ENCODE results near the gene AQP5.
"Not testable (repeated sequence)": the region's sequence is repeated elsewhere in the genome, so short reads cannot be mapped to it uniquely, and the experiment has no call there.

AQP5 gene

DNA sequence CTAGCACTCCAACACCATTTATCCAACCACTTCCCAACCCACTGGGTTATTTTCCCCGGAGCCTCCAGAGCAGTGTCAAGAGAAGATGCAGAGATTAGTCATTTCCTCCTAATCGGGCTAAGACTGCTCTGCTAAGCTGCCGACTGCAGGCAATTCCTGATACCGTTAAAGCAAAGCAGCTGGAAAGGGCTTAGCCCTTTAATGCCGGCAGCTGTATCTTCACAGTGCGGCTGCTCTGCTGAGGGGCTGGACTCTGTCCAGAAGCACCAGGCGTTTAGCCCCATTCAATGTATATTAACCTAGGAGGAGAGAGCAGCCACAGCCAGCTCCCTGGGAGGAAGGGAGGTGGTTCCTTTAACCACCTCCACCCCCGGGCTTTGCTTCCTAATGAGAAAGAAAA is 22.2 kb downstream of the AQP5 start:
- DNase-seq = peak; percentile 83

DNA sequence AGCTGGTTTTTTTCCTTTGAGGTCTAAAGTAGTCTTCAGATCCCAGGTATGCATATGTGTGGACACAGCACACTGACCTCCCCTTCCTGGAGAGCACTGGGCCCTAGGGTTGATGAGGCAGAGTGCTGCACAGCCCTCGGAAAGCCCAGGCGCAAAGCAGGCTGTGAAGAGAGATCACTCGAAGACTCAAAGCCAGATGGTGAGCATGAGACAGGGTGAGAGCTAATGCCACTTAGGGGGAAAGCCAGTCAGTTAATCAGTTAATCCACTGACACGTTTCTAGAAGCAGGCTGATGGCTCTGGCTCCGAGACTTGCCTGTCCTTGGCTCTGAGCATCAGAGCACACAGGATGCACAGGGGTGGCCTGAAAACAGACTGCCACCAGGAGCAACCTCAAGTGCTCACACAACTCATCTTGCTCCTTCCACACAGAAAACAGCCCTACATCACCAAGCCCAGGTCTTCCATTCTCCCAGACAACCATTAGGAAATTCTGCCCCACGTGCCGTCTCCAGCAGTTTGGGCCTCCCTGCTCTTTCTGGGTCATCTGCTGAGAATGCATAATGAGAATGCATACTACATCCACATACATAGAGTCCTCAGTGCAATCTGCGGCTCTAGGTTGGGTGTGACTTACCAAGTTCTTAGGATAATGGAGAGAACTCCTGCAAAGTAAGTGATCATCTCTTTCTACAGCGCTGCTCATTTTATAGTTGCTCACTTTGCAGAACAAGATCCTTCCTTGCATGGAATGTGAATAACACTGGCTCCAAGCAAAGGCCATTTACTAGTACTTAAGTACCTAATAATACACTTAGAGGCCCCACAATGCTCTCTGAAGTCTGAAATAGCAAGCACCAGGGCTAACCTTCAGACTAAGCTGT is 23.0 kb downstream of the AQP5 start:
- DNase-seq = peak; percentile 36

DNA sequence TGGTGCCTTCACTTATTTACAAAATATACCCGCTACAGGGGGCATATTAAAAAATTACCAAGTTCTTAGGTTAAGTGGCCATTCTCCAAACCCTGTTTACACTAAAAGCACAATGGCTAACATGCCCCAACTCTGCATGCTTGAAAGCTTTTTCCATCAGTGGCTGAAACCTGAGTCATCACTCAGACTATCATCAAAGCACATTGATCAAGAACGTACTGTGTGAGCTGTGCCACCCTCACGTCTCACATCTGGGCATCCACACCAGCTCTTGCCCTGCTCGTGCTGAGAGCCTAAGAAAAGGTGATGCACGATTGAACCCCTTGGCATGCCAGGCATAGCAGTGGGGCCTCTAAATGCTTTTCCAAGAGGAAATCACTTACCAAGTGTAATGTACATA is 24.3 kb downstream of the AQP5 start:
- DNase-seq = peak; percentile 72

DNA sequence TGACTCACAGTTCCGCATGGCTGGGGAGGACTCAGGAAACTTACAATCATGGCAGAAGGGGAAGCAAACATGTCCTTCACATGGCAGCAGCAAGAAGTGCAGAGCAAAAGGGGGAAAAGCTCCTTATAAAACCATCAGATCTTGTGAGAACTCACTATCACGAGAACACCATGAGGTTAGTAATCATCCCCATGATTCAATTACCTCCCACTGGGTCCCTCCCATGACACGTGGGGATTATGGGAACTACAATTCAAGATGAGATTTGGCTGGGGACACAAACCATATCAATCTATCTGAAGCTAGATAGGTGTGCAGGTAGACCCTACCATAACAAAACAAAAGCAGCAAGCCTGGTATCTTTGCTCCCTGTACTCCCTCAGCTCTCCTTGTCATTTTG is 24.8 kb downstream of the AQP5 start:
- DNase-seq = not testable (repeated sequence)

DNA sequence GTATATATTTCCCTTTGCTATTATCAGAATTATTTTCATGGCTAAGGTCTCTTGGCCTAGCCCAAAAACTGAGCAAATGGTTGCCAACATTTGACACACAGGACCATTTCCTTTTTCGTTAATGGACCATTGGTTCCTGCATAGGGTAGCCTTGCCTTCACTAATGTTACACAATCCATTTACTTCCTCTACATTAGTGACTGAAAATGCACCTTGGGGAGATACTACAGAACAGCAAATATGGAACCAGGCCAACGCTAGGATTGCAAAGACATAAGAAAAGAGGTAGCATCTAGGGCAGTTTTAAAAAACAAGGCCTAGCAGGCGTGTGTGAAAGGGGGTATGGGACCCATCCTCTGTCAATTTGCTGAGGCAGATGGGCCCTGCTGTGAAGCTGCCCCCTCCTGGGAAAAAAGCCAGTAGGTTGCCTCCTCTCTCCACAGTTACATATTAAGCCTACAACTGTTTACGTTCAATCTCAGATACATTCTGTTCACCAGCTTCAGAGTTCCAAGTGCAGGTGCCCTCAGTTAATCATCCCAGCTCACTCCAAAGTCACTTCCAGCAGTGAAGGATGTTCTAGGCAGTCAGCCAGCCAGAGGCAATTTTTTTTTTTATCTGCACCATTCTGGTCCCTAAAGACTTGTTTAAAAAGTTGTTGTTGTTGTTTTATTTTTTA is 26.1 kb downstream of the AQP5 start:
- DNase-seq = peak; percentile 83

DNA sequence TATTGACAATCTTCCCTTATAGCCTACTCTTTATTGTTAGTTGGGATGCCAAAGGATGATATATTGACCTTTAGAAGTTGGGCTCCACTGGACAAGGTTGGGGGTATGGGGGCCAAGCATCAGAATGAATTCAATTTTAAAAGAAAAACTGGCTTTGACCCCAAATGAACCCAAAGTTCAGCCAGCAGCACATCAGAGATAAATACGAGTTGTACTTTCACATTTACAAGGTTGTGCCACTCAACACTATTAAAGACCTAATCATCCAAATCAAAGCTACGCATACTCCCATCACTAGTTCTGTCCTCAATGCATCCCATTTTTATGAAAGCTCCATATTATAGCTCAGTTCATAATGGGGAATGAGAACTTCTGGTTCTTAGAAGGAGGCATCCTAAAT is 27.7 kb downstream of the AQP5 start:
- not testable (repeated sequence) for DNase-seq

DNA sequence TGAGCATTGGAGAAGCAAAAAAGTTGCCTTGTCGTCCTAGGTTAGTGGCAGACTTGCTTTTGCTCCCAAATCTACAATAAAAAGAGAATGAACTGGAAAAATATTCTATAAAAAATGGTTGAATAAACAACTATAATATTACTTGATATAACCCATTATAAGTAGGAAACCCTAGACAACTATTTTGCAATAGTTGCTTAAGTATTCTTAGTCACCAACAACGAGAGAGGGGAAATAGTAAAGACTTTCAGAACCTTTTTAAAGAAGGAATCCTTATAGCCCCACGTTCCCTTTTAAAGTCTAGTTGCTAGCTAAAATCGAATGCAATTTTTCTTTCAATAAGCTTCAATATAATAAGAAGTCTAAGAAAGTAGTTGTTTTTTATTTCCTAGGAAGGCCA is 28.6 kb downstream of the AQP5 start:
- no peak for DNase-seq

DNA sequence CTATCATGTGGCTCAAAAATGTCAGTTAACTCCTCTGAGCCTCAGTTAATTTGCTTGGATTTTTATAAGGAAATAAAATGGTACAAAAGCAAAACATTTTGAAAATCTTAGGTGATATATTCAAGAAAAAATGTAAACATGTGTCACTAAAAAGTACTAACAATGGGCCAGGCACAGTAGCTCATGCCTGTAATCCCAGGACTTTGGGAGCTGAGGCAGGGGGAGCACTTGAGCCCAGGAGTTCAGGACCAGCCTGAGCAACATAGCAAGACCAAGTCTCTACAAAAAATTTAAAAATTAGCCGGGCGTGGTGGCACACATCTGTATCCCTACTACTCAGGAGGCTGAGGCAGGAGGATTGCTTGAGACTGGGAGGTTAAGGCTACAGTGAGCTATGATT is 36.8 kb downstream of the AQP5 start:
- DNase-seq = no peak

DNA sequence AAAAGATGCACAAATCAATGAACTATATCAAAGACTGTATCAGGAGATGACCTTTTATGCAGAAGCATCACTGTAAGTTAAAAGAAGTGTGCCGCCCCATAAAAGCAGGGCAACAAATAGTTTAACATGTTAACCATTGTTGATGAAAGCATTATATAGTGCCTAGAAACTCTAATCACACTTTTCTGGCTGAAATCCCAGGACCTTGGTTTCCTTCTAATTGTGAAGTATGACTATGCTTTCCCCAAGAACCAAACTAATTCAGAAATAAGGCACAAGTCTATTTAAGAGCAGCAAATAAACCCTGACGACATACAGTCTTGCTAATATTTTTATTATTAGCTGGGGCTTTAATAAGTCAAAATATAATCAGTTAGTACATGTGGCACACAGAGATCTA is 41.9 kb downstream of the AQP5 start:
- DNase-seq = no peak

DNA sequence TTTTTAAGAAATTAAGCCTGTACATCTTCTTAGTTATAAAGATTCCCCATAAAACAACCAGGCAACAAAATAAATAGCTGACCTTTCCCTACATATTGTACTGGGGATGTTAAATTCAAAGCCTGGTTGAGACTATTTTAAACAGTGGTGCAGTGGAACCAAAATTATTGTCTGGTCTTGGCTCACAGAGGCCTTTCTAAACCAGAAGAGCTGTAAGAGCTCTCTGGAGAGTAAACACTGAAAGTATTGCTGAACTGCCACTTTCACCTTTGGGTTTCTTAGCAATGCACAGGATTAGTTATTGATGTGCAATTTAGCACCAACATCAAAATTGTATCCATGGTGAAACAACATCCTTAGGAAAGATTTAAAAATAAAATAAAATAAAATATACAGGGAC is 43.0 kb downstream of the AQP5 start:
- DNase-seq = peak; percentile 11

DNA sequence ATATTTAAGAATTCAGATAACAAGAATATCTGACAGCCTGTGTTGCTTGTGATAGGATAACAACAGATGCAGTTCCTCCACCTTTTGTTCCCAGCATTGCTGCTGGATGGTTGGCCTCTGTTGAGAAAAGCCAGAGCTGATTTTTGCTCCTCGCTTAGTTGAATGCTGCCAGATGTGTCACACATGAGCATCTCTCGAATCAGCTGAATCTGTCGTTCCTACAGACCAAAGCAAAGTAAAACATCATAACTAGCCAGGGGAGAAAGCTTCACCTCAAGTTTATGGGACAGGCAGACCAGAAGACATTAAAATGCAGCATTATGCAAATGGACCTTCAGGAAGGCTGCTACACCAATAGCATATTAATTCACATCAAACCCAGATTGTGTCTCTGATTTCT is 43.5 kb downstream of the AQP5 start:
- no peak for DNase-seq

DNA sequence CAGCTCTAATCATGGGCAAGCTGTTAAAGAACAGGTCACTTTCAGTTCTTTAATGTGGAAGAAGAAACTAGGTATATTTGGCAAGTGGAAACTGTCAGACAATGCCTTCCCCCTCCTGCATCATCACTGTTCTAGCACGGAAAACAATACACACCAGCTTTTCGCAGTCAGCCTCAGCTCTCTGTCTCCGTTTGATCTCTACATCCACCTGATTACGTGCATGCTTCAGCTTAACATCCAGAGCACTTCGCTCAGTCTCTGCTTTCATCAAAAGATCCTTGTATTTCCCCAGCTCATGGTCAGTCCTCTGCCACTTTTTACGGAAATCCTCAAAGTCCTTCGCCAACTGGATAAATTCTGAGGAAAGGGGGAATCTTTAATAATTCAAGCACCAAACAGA is 44.6 kb downstream of the AQP5 start:
- no peak for DNase-seq

DNA sequence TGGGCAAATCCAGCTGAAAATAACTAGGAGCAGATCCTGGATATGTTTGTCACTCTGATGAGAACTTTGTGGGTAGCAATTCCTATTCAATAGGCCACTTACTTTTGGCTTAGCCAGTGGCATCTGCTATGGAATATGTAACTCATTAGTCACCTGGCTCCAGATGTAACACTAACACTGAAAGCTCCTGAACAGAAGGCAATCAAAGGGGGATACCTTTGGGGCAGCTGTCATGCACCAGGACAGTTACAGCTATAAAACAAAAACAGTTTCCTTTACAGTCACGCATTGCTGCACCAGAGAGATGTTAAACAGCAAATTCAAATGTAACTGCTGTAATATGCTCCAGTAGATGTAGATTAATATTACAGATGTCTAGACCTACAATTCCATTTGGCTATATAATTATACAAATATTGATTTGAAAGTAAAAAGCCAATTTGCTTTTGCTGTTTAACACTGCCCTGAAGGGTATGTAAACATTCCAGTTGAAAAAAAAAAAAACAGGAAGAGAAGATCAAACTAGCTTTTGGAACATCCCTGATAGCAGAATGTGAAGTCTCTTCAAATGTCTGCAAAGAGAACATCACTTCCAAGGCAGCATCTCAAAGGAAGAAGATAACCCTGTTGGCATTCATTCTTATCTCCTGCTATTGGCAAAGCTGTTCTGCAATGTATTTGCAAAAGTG is 45.2 kb downstream of the AQP5 start:
- peak; percentile 23 for DNase-seq

DNA sequence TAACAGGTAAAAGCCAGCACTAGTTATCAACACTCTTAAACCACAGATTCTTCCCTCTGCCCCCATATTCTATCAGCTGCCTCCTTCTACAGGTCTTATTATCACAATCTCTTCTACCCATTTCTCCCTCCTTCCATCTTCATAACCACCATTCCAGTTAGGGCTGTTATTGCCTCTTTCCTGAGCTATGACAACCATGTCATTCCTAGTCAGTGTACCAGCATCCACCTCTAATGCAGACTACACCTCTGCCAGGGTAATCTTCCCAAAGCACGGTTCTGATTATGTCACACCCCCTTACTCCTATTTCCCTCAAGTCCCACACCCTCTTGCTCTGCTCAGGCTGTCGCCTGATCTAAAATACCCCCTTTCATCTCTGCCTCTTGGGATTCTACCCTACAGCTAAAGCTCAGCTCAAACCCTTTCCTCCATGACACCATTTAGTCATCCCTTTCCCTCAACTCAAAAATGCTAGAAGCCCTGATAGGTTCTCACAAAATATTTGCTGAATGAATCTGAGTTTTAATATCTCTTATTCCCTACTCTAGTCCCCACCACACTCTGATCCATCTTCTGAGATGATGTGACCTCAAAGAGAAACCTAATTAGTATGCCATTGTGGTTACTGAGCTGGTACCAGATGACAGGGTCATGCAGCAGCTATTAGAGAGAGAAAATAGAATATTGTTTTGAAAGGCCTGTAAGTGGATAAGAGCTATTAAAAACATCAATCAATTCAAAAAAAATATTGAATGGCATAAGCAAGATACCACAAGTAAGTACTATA is 51.9 kb downstream of the AQP5 start:
- no peak for DNase-seq

DNA sequence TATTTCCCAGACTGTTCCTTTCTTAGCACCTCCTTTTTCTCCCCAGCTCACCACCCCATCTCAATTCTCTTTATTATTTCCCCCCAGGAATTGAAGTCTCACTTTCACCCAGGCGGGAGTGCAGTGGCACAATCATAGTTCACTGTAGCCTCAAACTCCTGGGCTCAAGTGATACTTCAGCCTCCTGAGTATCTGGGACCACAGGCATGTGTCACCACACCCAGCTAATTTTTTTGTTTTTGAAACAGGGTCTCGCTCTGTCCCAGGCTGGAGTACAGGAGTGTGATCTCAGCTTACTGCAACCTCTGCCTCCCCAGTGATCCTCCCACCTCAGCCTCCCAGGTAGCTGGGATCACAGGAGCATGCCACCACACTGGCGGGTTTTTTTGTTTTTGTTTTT is 52.7 kb downstream of the AQP5 start:
- no peak for DNase-seq

Measured in DMS79 treated with DMSO at 0.1 percent for 48 hours (cell line).